Mesenchymal stem cell (in vitro differentiated cells and primary cell): ENCODE measurements around the gene ACTRT2.

Source experiments
- DNase-seq: peaks from one replicate; pipeline ENCODE4 v3.0.0-alpha.2; 2013
- H2AFZ ChIP-seq: one replicate; pipeline ENCODE4 v1.6.1; 2013; ENCODE audit warnings: low read depth, mild to moderate bottlenecking, control low read depth, inconsistent platforms, low read length, moderate library complexity
- H2AK5ac ChIP-seq: 2 replicates; pipeline ENCODE4 v1.6.1; 2013; ENCODE audit warnings: low read length, moderate library complexity, mild to moderate bottlenecking, inconsistent platforms; ENCODE audit not compliant: severe bottlenecking
- H2BK120ac ChIP-seq: one replicate; pipeline ENCODE4 v1.6.1; 2013; ENCODE audit warnings: low read depth, mild to moderate bottlenecking, inconsistent platforms, low read length, moderate library complexity
- H2BK12ac ChIP-seq, 2 experiments: one replicate each; pipeline ENCODE4 v1.6.1; 2013; ENCODE audit warnings: inconsistent platforms in 2 of 2, low read length in 2 of 2, mild to moderate bottlenecking in 2 of 2, moderate library complexity in 2 of 2, control low read depth in 1 of 2
- H2BK15ac ChIP-seq: one replicate; pipeline ENCODE4 v1.6.1; 2013; ENCODE audit warnings: mild to moderate bottlenecking, low read depth, inconsistent platforms; ENCODE audit not compliant: poor library complexity, severe bottlenecking
- H2BK5ac ChIP-seq: 2 replicates; pipeline ENCODE4 v1.6.1; 2013; ENCODE audit warnings: low read depth, mild to moderate bottlenecking, low read length, control low read depth, inconsistent platforms; ENCODE audit not compliant: poor library complexity, severe bottlenecking
- H3K14ac ChIP-seq, 2 experiments: one replicate each; pipeline ENCODE4 v1.6.1; 2013; ENCODE audit warnings: inconsistent platforms in 2 of 2, low read length in 2 of 2, control low read depth in 1 of 2, mild to moderate bottlenecking in 1 of 2, moderate library complexity in 1 of 2
- H3K18ac ChIP-seq, 2 experiments: one replicate each; pipeline ENCODE4 v1.6.1; 2013; ENCODE audit warnings: inconsistent platforms in 2 of 2, low read length in 2 of 2, control low read depth in 1 of 2, low read depth in 1 of 2, mild to moderate bottlenecking in 1 of 2
- H3K23ac ChIP-seq, 2 experiments: one replicate each; pipeline ENCODE4 v1.6.1; 2013; ENCODE audit warnings: inconsistent platforms in 2 of 2, low read length in 2 of 2, mild to moderate bottlenecking in 2 of 2, moderate library complexity in 2 of 2, control low read depth in 1 of 2
- H3K27ac ChIP-seq: 2 replicates; pipeline ENCODE4 v1.5.1; 2013; ENCODE audit warnings: mild to moderate bottlenecking, moderate library complexity, low read length, control low read depth, inconsistent platforms; ENCODE audit not compliant: poor library complexity, severe bottlenecking
- H3K27me3 ChIP-seq, 2 experiments: 2 replicates each; pipeline versions ENCODE4 v1.6.1 to v1.7.0; 2013; ENCODE audit warnings: low read length in 2 of 2, mild to moderate bottlenecking in 2 of 2, moderate library complexity in 2 of 2, control low read depth in 1 of 2, inconsistent platforms in 1 of 2; ENCODE audit not compliant: control insufficient read depth in 1 of 2, insufficient read depth in 1 of 2
- H3K36me3 ChIP-seq, 2 experiments: 2 replicates each; pipeline versions ENCODE4 v1.6.1 to v1.7.0; 2013; ENCODE audit warnings: low read length in 2 of 2, control low read depth in 1 of 2, inconsistent platforms in 1 of 2, low read depth in 1 of 2, mild to moderate bottlenecking in 1 of 2; ENCODE audit not compliant: insufficient read depth in 2 of 2, control insufficient read depth in 1 of 2
- H3K4ac ChIP-seq, 2 experiments: one replicate each; pipeline ENCODE4 v1.6.1; 2013; ENCODE audit warnings: inconsistent platforms in 2 of 2, low read length in 2 of 2, mild to moderate bottlenecking in 2 of 2, moderate library complexity in 2 of 2, control low read depth in 1 of 2, low read depth in 1 of 2
- H3K4me1 ChIP-seq: 2 replicates; pipeline ENCODE4 v1.6.1; 2013; ENCODE audit warnings: low read depth, low read length, control low read depth; ENCODE audit not compliant: control insufficient read depth, insufficient read depth
- H3K4me2 ChIP-seq: 2 replicates; pipeline ENCODE4 v1.6.1; 2013; ENCODE audit warnings: low read length, mild to moderate bottlenecking, inconsistent platforms; ENCODE audit not compliant: poor library complexity, severe bottlenecking
- H3K4me3 ChIP-seq, 2 experiments: 2 replicates each; pipeline versions ENCODE4 v1.5.1 to v1.7.0; 2013; ENCODE audit warnings: low read length in 2 of 2, mild to moderate bottlenecking in 2 of 2, control low read depth in 1 of 2, low read depth in 1 of 2; ENCODE audit not compliant: insufficient read depth in 1 of 2
- H3K79me1 ChIP-seq: replicated peaks from 2 replicates; pipeline ENCODE4 v1.6.1; 2013; ENCODE audit warnings: mild to moderate bottlenecking, control low read depth, low read length, inconsistent platforms; ENCODE audit not compliant: poor library complexity, severe bottlenecking
- H3K9ac ChIP-seq: 2 replicates; pipeline ENCODE4 v1.7.0; 2013; ENCODE audit warnings: mild to moderate bottlenecking, low read length, moderate library complexity
- H3K9me3 ChIP-seq: 2 replicates; pipeline ENCODE4 v1.7.0; 2013; ENCODE audit warnings: mild to moderate bottlenecking, low read length; ENCODE audit not compliant: control insufficient read depth
- H4K8ac ChIP-seq: one replicate; pipeline ENCODE4 v1.6.1; 2013; ENCODE audit warnings: inconsistent platforms, mild to moderate bottlenecking, low read length, moderate library complexity
- H4K91ac ChIP-seq: one replicate; pipeline ENCODE4 v1.6.1; 2013; ENCODE audit warnings: mild to moderate bottlenecking, low read length, inconsistent platforms
- WGBS: methylation state at CpG from one replicate; pipeline ENCODE4 v1.1.7; 2013; ENCODE audit warnings: mixed read lengths; 5-methylcytosine and 5-hydroxymethylcytosine counted together

Gene ACTRT2

GRCh38 chr1:3003039-3003940, 18.0 kb upstream of the ACTRT2 start:
- Histone ChIP-seq H3K4me2 (no peak overlapping the region), H2AFZ (no peak overlapping the region), H3K4me1 (no peaks in the 10 kb centered on the region), H3K27me3 (peaks cover 0 to 34% of the 10 kb centered on the region in 2 experiments), H2AK5ac (no peak overlapping the region), H3K4ac (no peak overlapping the region), H3K27ac (no peak overlapping the region), H3K9ac (no peak overlapping the region), H2BK12ac (no peak overlapping the region), H3K4me3 (no peak overlapping the region), H3K9me3 (peaks cover 18% of the 10 kb centered on the region), H2BK5ac (no peak overlapping the region), H3K79me1 (no peaks in the 10 kb centered on the region), H3K18ac (no peak overlapping the region), H3K23ac (no peak overlapping the region), H2BK120ac (no peak overlapping the region), H4K91ac (no peak overlapping the region), H3K36me3 (no peaks in the 10 kb centered on the region), H2BK15ac (no peak overlapping the region), H4K8ac (no peak overlapping the region), H3K14ac (no peak overlapping the region)
- no peak for DNase-seq
- 81% methylated on average over 32 of the region's 32 CpGs for WGBS

- peaks cover 0 to 34% of the 10 kb centered on the region in 2 experiments for H3K27me3 ChIP-seq
- no peaks in the 10 kb centered on the region for H3K36me3 ChIP-seq
- no peak overlapping the region for H2AFZ ChIP-seq
- H3K4me2 ChIP-seq = no peak overlapping the region
- peaks cover 18% of the 10 kb centered on the region for H3K9me3 ChIP-seq
- no peak overlapping the region for H4K8ac ChIP-seq
- H3K4me1 ChIP-seq = no peaks in the 10 kb centered on the region
- 83% methylated on average over 10 of the region's 10 CpGs for WGBS
- no peak overlapping the region for H4K91ac ChIP-seq
- H3K14ac ChIP-seq = no peak overlapping the region
- H3K4me3 ChIP-seq = no peak overlapping the region
- no peaks in the 10 kb centered on the region for H3K79me1 ChIP-seq
- no peak overlapping the region for H3K9ac ChIP-seq
- no peak overlapping the region for H3K4ac ChIP-seq
- H2BK15ac ChIP-seq = no peak overlapping the region
- H2BK12ac ChIP-seq = no peak overlapping the region
- DNase-seq = no peak
- H3K18ac ChIP-seq = no peak overlapping the region
- no peak overlapping the region for H2BK5ac ChIP-seq
- H2BK120ac ChIP-seq = no peak overlapping the region
- no peak overlapping the region for H3K23ac ChIP-seq
- H3K27ac ChIP-seq = no peak overlapping the region
- H2AK5ac ChIP-seq = no peak overlapping the region
Measured at GRCh38 chr1:3003941-3004270, 17.4 kb upstream of the ACTRT2 start.

- H3K4me1 ChIP-seq = no peaks in the 10 kb centered on the region
- no peak overlapping the region for H2BK12ac ChIP-seq
- H3K27me3 ChIP-seq = peaks cover 0 to 36% of the 10 kb centered on the region in 2 experiments
- H3K36me3 ChIP-seq = no peaks in the 10 kb centered on the region
- H2AFZ ChIP-seq = no peak overlapping the region
- no peak for DNase-seq
- H3K4me3 ChIP-seq = no peak overlapping the region
- no peak overlapping the region for H2AK5ac ChIP-seq
- peaks cover 20% of the 10 kb centered on the region for H3K9me3 ChIP-seq
- H3K23ac ChIP-seq = no peak overlapping the region
- H3K14ac ChIP-seq = no peak overlapping the region
- 68% methylated on average over 20 of the region's 20 CpGs for WGBS
- H3K79me1 ChIP-seq = no peaks in the 10 kb centered on the region
- H3K4me2 ChIP-seq = no peak overlapping the region
- no peak overlapping the region for H3K18ac ChIP-seq
- no peak overlapping the region for H2BK5ac ChIP-seq
- H3K9ac ChIP-seq = no peak overlapping the region
- H4K91ac ChIP-seq = no peak overlapping the region
- no peak overlapping the region for H2BK120ac ChIP-seq
- no peak overlapping the region for H2BK15ac ChIP-seq
- no peak overlapping the region for H4K8ac ChIP-seq
- no peak overlapping the region for H3K4ac ChIP-seq
- no peak overlapping the region for H3K27ac ChIP-seq
Measured at GRCh38 chr1:3004285-3005205, 16.7 kb upstream of the ACTRT2 start.

- Histone ChIP-seq H3K14ac (no peak overlapping the region), H3K27ac (no peak overlapping the region), H3K9me3 (peaks cover 22% of the 10 kb centered on the region), H3K4me1 (no peaks in the 10 kb centered on the region), H3K4ac (no peak overlapping the region), H3K27me3 (peaks cover 0 to 37% of the 10 kb centered on the region in 2 experiments), H3K4me2 (no peak overlapping the region), H2AK5ac (no peak overlapping the region), H2AFZ (no peak overlapping the region), H3K9ac (no peak overlapping the region), H2BK15ac (no peak overlapping the region), H4K8ac (no peak overlapping the region), H3K79me1 (no peaks in the 10 kb centered on the region), H3K23ac (no peak overlapping the region), H3K4me3 (no peak overlapping the region), H4K91ac (no peak overlapping the region), H2BK5ac (no peak overlapping the region), H2BK120ac (no peak overlapping the region), H2BK12ac (no peak overlapping the region), H3K36me3 (no peaks in the 10 kb centered on the region), H3K18ac (no peak overlapping the region)
- DNase-seq = no peak
- 48% methylated on average over 7 of the region's 8 CpGs for WGBS
Measured at GRCh38 chr1:3005771-3006170, 15.5 kb upstream of the ACTRT2 start.
